ENCODE measurements around the gene USH2A.

- no peak for TF ChIP-seq CTCF (IDR thresholded peaks at IDR 0.05)
- no peak for TF ChIP-seq POLR2A (IDR thresholded peaks at IDR 0.05; ENCODE audit: low read depth)
- TF ChIP-seq POLR2AphosphoS5 (IDR thresholded peaks at IDR 0.05): no peak
Measured at GRCh38 chr1:215835951-215836350, 587.3 kb downstream of the USH2A start.
